ENCODE data around the gene TULP1. TPM values are rescaled to one million over a fixed set of nuclear protein-coding genes. Genes with fewer than 3 reads are reported as not detected.

Gene TULP1
- total and polyA plus RNA-seq, 2 of the 13 experiments (the other 11 are each of a cell fraction or from before 2014, with no cell fraction given): not detected

GRCh38 chr6:35468980-35469750 lies 43.5 kb downstream of the TULP1 start (continued):
- TF ChIP-seq ZNF646 (CRISPR knock-in tag; IDR thresholded peaks at IDR 0.05) (no peak), ZBTB40 (IDR thresholded peaks at IDR 0.05) (peak; percentile 2; the same call in 1 of the 2 replicates), ZBTB40 (CRISPR knock-in tag; IDR thresholded peaks at IDR 0.05) (no peak; the same call in 1 of the 2 replicates), NFATC3 (CRISPR knock-in tag; IDR thresholded peaks at IDR 0.05) (no peak; the same call in 1 of the 2 replicates), ZNF143 (CRISPR knock-in tag; IDR thresholded peaks at IDR 0.05) (no peak), ZBTB42 (CRISPR knock-in tag; IDR thresholded peaks at IDR 0.05) (no peak), NFYC (CRISPR knock-in tag; IDR thresholded peaks at IDR 0.05) (no peak), ASH2L (IDR thresholded peaks at IDR 0.05; ENCODE audit: insufficient read length, low read depth, low read length) (peak; percentile 39), ZFP36L1 (CRISPR knock-in tag; IDR thresholded peaks at IDR 0.05) (no peak), NFE2L2 (IDR thresholded peaks at IDR 0.05; ENCODE audit: low read length) (no peak), SALL1 (CRISPR knock-in tag; IDR thresholded peaks at IDR 0.05) (no peak), MXD4 (CRISPR knock-in tag; IDR thresholded peaks at IDR 0.05) (no peak), ZNF674 (CRISPR knock-in tag; IDR thresholded peaks at IDR 0.05; ENCODE audit: low read depth) (no peak)
